ENCODE measurements around the gene CHRM2.

CHRM2 gene

DNA sequence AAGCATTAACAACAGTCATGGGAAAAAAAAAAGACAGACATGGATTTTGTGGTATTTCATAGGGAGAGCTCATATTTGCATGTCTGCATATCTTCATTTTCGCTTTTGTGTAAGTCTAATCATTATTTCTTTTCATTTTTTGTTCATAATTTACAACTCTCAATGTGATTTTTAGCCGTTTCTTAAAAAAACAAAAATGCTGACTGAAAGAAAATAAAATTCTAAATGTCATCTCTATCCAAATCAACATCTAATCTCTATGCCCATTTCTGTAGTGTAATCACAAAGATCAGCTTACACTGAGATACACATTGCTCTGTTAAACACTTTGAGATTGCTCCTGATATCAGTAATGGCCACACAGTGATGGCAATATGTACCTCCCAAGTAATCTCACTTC is 29.2 kb downstream of the CHRM2 start:
- TF ChIP-seq CTCF (IDR thresholded peaks at IDR 0.05; ENCODE audit: borderline replicate concordance, extremely low read depth, low read length, poor library complexity, severe bottlenecking) (no peak), EZH2 (IDR thresholded peaks at IDR 0.05; ENCODE audit: borderline replicate concordance, low read depth, low read length, severe bottlenecking) (no peak)
- Histone ChIP-seq H3K9ac (ENCODE audit: low read depth, low read length) (no peak overlapping the region), H3K4me3 (ENCODE audit: low read depth in 1 of 2, low read length in 2 of 2) (no peak overlapping the region), H3K4me2 (ENCODE audit: insufficient read depth, low read length) (no peak overlapping the region), H3K27ac (ENCODE audit: low read length) (no peak overlapping the region), H3K36me3 (ENCODE audit: insufficient read depth, low read length) (no peaks in the 10 kb centered on the region), H3K4me1 (ENCODE audit: insufficient read depth, low read length) (no peaks in the 10 kb centered on the region), H3K79me2 (ENCODE audit: insufficient read depth, low read length) (no peaks in the 10 kb centered on the region), H4K20me1 (ENCODE audit: insufficient read depth, low read length) (no peaks in the 10 kb centered on the region), H2AFZ (ENCODE audit: low read depth, low read length) (no peak overlapping the region), H3K9me3 (ENCODE audit: insufficient read depth, low read length, severe bottlenecking) (no peaks in the 10 kb centered on the region), H3K27me3 (ENCODE audit: insufficient read depth, low read length, poor library complexity) (no peaks in the 10 kb centered on the region)
- ATAC-seq (ENCODE audit: insufficient read depth, low read depth) (no peak), DNase-seq (no peak)

- Histone ChIP-seq H3K79me2 (ENCODE audit: insufficient read depth, low read length) (no peaks in the 10 kb centered on the region), H3K27me3 (ENCODE audit: insufficient read depth, low read length, poor library complexity) (no peaks in the 10 kb centered on the region), H3K4me2 (ENCODE audit: insufficient read depth, low read length) (no peak overlapping the region), H2AFZ (ENCODE audit: low read depth, low read length) (no peak overlapping the region), H3K36me3 (ENCODE audit: insufficient read depth, low read length) (no peaks in the 10 kb centered on the region), H3K27ac (ENCODE audit: low read length) (no peak overlapping the region), H3K4me1 (ENCODE audit: insufficient read depth, low read length) (no peaks in the 10 kb centered on the region), H4K20me1 (ENCODE audit: insufficient read depth, low read length) (no peaks in the 10 kb centered on the region), H3K9me3 (ENCODE audit: insufficient read depth, low read length, severe bottlenecking) (no peaks in the 10 kb centered on the region), H3K4me3 (ENCODE audit: low read depth in 1 of 2, low read length in 2 of 2) (no peak overlapping the region), H3K9ac (ENCODE audit: low read depth, low read length) (no peak overlapping the region)
- DNase-seq (no peak), ATAC-seq (ENCODE audit: insufficient read depth, low read depth) (no peak)
- TF ChIP-seq EZH2 (IDR thresholded peaks at IDR 0.05; ENCODE audit: borderline replicate concordance, low read depth, low read length, severe bottlenecking) (no peak), CTCF (IDR thresholded peaks at IDR 0.05; ENCODE audit: borderline replicate concordance, extremely low read depth, low read length, poor library complexity, severe bottlenecking) (no peak)
These were observed 31.6 kb downstream of the CHRM2 start for GRCh38 chr7:136900005-136900404.

GRCh38 chr7:136910771-136911170 is 42.3 kb downstream of the CHRM2 start:
- ATAC-seq (ENCODE audit: insufficient read depth, low read depth), result no peak

More at GRCh38 chr7:136910771-136911170, 42.3 kb downstream of the CHRM2 start:
- Histone ChIP-seq H3K4me3 (ENCODE audit: low read depth in 1 of 2, low read length in 2 of 2) (no peak overlapping the region), H3K4me1 (ENCODE audit: insufficient read depth, low read length) (no peaks in the 10 kb centered on the region), H4K20me1 (ENCODE audit: insufficient read depth, low read length) (no peaks in the 10 kb centered on the region), H3K27me3 (ENCODE audit: insufficient read depth, low read length, poor library complexity) (no peaks in the 10 kb centered on the region), H2AFZ (ENCODE audit: low read depth, low read length) (no peak overlapping the region), H3K79me2 (ENCODE audit: insufficient read depth, low read length) (no peaks in the 10 kb centered on the region), H3K27ac (ENCODE audit: low read length) (no peak overlapping the region), H3K9me3 (ENCODE audit: insufficient read depth, low read length, severe bottlenecking) (no peaks in the 10 kb centered on the region), H3K9ac (ENCODE audit: low read depth, low read length) (no peak overlapping the region), H3K4me2 (ENCODE audit: insufficient read depth, low read length) (no peak overlapping the region), H3K36me3 (ENCODE audit: insufficient read depth, low read length) (no peaks in the 10 kb centered on the region)
- DNase-seq, result no peak
- TF ChIP-seq CTCF (IDR thresholded peaks at IDR 0.05; ENCODE audit: borderline replicate concordance, extremely low read depth, low read length, poor library complexity, severe bottlenecking) (no peak), EZH2 (IDR thresholded peaks at IDR 0.05; ENCODE audit: borderline replicate concordance, low read depth, low read length, severe bottlenecking) (no peak)

Data from DND-41 (cell line).